Duodenal mucosa (tissue), 2 donors: ENCODE results near the gene NCBP1.
A peak's percentile ranks its signal among the peaks of the same experiment; 100 is the strongest.
"Not testable (repeated sequence)": the region's sequence is repeated elsewhere in the genome, so short reads cannot be mapped to it uniquely, and the experiment has no call there.

Source experiments
- H3K27ac ChIP-seq: one replicate; pipeline ENCODE4 v1.7.0; 2013; ENCODE audit warnings: low read depth, low read length
- H3K27me3 ChIP-seq, 2 donors: one replicate each; pipeline ENCODE4 v1.7.0; 2013; ENCODE audit warnings: low read length in 2 of 2, control low read depth in 1 of 2; ENCODE audit not compliant: insufficient read depth in 2 of 2, control insufficient read depth in 1 of 2
- H3K36me3 ChIP-seq, 2 donors: one replicate each; pipeline ENCODE4 v1.7.0; 2013; ENCODE audit warnings: low read length in 2 of 2, control low read depth in 1 of 2; ENCODE audit not compliant: insufficient read depth in 2 of 2, control insufficient read depth in 1 of 2
- H3K4me1 ChIP-seq, 2 donors: one replicate each; pipeline ENCODE4 v1.7.0; 2013; ENCODE audit warnings: low read length in 2 of 2, control low read depth in 1 of 2; ENCODE audit not compliant: insufficient read depth in 2 of 2, control insufficient read depth in 1 of 2
- H3K4me3 ChIP-seq, 2 donors: one replicate each; pipeline ENCODE4 v1.7.0; 2013; ENCODE audit warnings: low read length in 2 of 2, low read depth in 1 of 2
- H3K9ac ChIP-seq, 2 donors: one replicate each; pipeline ENCODE4 v1.7.0; 2013; ENCODE audit warnings: low read length in 2 of 2, low read depth in 1 of 2
- H3K9me3 ChIP-seq, 2 donors: one replicate each; pipeline ENCODE4 v1.7.0; 2013; ENCODE audit warnings: low read length in 2 of 2, control low read depth in 1 of 2; ENCODE audit not compliant: control insufficient read depth in 1 of 2

Gene NCBP1

GRCh38 chr9:97695390-97695789, 61.8 kb downstream of the NCBP1 start:
- peaks cover 4 to 9% of the 10 kb centered on the region in 2 donors for H3K36me3 ChIP-seq
- no peaks in the 10 kb centered on the region for H3K27me3 ChIP-seq
- H3K27ac ChIP-seq, result no peak overlapping the region
- peaks cover 20 to 32% of the 10 kb centered on the region in 2 donors for H3K4me1 ChIP-seq
- H3K9me3 ChIP-seq, result no peaks in the 10 kb centered on the region
- H3K4me3 ChIP-seq, result peak overlapping the region; percentile 84 to 86
- H3K9ac ChIP-seq, result peak overlapping the region in 1 of 2 donors; percentile 70

GRCh38 chr9:97695995-97696802, 62.6 kb downstream of the NCBP1 start:
- Histone ChIP-seq H3K36me3 (peaks cover 3 to 4% of the 10 kb centered on the region in 2 donors), H3K27ac (peak overlapping the region; percentile 86), H3K9me3 (no peaks in the 10 kb centered on the region), H3K27me3 (no peaks in the 10 kb centered on the region), H3K4me1 (peaks cover 20 to 32% of the 10 kb centered on the region in 2 donors), H3K9ac (peak overlapping the region; percentile 70 to 91), H3K4me3 (peak overlapping the region; percentile 84 to 86)

GRCh38 chr9:97696803-97697601, 63.4 kb downstream of the NCBP1 start, which contains the start of gene XPA:
TSS of gene XPA (minus strand) at chr9:97697340. CDS start at chr9:97697292, 48 bp downstream.
- Histone ChIP-seq H3K27ac (peak within 1 kb of the TSS; percentile 86), H3K9ac (peak within 1 kb of the TSS; percentile 70 to 91), H3K4me3 (peak within 1 kb of the TSS; percentile 84 to 86), H3K27me3 (no peaks in the 10 kb centered on the region), H3K4me1 (peaks cover 20 to 32% of the 10 kb centered on the region in 2 donors), H3K36me3 (peaks cover 0 to 3% of the 10 kb centered on the region in 2 donors), H3K9me3 (no peaks in the 10 kb centered on the region)

- H3K4me1 ChIP-seq, result peaks cover 20 to 32% of the 10 kb centered on the region in 2 donors
- peak overlapping the region; percentile 70 to 91 for H3K9ac ChIP-seq
- peak overlapping the region; percentile 84 to 86 for H3K4me3 ChIP-seq
- H3K27me3 ChIP-seq, result no peaks in the 10 kb centered on the region
- no peak overlapping the region for H3K27ac ChIP-seq
- H3K36me3 ChIP-seq, result no peaks in the 10 kb centered on the region
- no peaks in the 10 kb centered on the region for H3K9me3 ChIP-seq
Observed at GRCh38 chr9:97697837-97698236, 64.2 kb downstream of the NCBP1 start.

GRCh38 chr9:97698865-97699264, 65.2 kb downstream of the NCBP1 start:
- Histone ChIP-seq H3K27me3 (no peaks in the 10 kb centered on the region), H3K9me3 (no peaks in the 10 kb centered on the region), H3K9ac (no peak overlapping the region), H3K27ac (no peak overlapping the region), H3K36me3 (no peaks in the 10 kb centered on the region), H3K4me1 (peaks cover 20 to 32% of the 10 kb centered on the region in 2 donors), H3K4me3 (no peak overlapping the region)

GRCh38 chr9:97699281-97699680, 65.7 kb downstream of the NCBP1 start:
- H3K4me3 ChIP-seq, H3K9ac ChIP-seq, H3K27ac ChIP-seq, H3K9me3 ChIP-seq, H3K36me3 ChIP-seq, H3K27me3 ChIP-seq: not testable (repeated sequence)
- peaks cover 17 to 28% of the 10 kb centered on the region in 2 donors for H3K4me1 ChIP-seq

GRCh38 chr9:97699824-97700223, 66.2 kb downstream of the NCBP1 start:
- H3K36me3 ChIP-seq, H3K9ac ChIP-seq, H3K27me3 ChIP-seq, H3K27ac ChIP-seq, H3K4me3 ChIP-seq, H3K9me3 ChIP-seq: not testable (repeated sequence)
- peaks cover 12 to 23% of the 10 kb centered on the region in 2 donors for H3K4me1 ChIP-seq

- H3K27me3 ChIP-seq, result no peaks in the 10 kb centered on the region
- H3K4me3 ChIP-seq, result no peak overlapping the region
- no peak overlapping the region for H3K9ac ChIP-seq
- H3K36me3 ChIP-seq, result no peaks in the 10 kb centered on the region
- H3K4me1 ChIP-seq, result no peaks in the 10 kb centered on the region
- H3K9me3 ChIP-seq, result no peaks in the 10 kb centered on the region
- peak overlapping the region; percentile 14 for H3K27ac ChIP-seq
Observed at GRCh38 chr9:97703437-97704344, 70.1 kb downstream of the NCBP1 start.

GRCh38 chr9:97704345-97704677, 70.7 kb downstream of the NCBP1 start:
- Histone ChIP-seq H3K9ac (no peak overlapping the region), H3K9me3 (no peaks in the 10 kb centered on the region), H3K4me3 (no peak overlapping the region), H3K4me1 (no peaks in the 10 kb centered on the region), H3K27me3 (no peaks in the 10 kb centered on the region), H3K27ac (no peak overlapping the region), H3K36me3 (no peaks in the 10 kb centered on the region)
